Activated naive CD8-positive, alpha-beta T cell treated with anti-CD3 and anti-CD28 coated beads, Interleukin-2, amount 50 U/mL, for 16 hours (primary cell): ENCODE results near the gene C4orf54.

Experiments used
- DNase-seq: peaks from one replicate; pipeline ENCODE4 v3.0.0-alpha.2; 2020; ENCODE audit warnings: low read depth, low spot score

The C4orf54 gene

DNA sequence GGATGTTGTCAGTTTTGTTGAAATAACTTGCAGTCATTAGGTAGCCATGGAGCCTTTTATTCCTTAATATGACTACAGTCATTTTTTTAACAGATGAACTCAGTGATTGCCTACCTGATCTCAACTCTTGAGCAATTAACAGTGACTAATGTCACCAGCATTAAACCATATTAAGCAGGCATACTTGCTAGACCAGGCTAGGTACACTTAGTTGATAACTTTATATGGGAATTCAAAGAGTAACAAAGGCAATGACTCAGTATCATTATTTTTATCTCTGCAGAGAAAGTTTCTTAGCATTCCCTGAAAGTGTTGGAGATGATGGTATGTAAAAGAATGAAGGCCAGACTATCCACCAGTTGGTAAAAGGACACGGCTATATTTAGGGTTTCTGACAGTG lies at the start of gene C4orf54:
Gene C4orf54 (minus strand): TSS at position 31 of the 400 bp plus-strand sequence. CDS start 3,180 bp downstream, outside the sequence.
- DNase-seq, result no peak

DNA sequence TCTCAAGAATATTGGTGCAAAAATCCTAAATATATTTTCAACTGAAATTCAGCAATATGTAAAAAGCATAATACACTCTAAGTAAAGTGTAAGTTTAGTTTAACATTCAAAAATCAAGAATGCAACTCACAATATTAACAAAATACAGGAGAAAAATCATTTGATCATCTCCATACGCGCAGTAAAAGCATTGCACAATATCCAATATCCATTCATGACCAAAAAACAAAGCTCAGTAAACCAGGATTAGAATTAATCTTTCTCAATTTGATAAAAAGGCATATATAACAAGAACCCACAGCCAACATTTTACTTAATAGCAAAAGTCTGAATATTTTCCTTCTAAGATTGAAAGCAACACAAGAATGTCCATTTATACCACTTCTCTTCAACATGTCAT lies 48.3 kb upstream of the C4orf54 start:
- no peak for DNase-seq

DNA sequence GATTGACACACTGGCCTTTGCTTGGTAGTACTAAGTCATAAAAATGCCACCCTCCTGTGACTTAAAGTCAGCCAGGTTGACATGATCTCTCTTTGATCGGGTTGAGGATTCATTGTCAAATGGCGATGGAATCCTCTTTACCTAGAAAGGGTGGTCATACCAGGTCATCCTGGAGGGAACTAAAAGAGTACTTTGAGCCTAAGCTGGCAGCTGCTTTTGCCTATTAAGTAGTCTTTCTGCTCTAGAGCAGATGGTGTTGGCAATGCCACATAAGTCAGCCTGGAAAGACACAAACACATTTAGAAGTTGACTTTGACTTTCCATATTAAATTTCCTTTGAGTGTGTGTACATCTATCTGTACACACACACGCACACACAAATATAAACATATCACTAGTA lies 39.2 kb upstream of the C4orf54 start:
- no peak for DNase-seq

DNA sequence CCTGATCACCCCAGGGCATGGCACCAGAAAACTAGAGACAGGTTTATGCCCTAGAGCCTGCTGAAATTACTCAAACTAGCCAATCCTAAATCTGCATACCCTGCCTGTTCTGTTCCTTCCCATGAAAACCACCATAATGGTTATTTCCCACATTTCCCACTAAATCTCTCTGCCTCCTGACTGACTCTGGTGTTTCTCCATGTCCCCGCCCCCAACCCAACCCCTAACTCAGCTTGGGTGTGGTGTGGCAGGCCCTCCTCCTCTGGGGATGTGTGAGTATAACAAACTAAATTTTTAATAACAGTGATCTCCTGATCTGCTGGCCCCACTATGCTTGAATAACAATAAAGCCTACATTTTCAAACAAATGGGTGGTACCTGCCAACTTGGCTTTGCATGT lies 35.5 kb upstream of the C4orf54 start:
- DNase-seq, result no peak

DNA sequence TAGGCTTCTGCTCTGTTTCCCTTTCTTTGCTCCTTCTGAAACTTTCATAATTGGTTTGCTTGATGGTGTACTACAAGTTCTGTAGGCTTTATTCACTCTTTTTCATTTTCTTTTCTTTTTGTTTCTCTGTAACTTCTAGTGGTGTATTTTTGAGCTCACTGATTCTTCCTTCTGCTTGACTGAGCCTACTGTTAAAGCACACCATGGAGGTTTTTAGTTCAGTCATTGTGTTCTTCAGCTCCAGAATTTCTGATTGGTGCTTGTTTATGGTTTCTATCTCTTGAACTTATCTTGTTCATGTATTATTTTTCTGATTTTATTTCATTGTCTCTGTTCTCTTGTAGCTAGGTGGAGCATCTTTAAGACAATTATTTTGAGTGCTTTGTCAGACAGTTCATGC lies 33.4 kb upstream of the C4orf54 start:
- no peak for DNase-seq

DNA sequence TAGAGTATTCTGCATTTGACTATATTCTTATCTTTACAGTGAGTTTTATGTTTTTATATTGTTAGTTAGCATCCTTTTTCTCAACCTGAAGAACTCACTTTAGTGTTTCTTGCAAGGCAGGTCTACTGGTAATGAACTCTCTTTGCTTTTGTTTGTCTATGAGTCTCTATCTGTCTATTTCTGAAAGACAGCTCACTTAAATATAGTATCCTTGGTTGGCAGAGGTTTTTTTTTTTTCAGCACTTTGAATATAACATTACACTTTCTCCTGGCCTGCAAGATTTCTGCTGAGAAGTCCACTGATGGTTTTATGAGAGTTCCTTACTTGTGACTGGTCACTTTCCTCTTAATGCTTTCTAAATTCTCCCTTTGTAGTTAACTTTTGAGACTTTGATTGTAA lies 32.8 kb upstream of the C4orf54 start:
- no peak for DNase-seq

DNA sequence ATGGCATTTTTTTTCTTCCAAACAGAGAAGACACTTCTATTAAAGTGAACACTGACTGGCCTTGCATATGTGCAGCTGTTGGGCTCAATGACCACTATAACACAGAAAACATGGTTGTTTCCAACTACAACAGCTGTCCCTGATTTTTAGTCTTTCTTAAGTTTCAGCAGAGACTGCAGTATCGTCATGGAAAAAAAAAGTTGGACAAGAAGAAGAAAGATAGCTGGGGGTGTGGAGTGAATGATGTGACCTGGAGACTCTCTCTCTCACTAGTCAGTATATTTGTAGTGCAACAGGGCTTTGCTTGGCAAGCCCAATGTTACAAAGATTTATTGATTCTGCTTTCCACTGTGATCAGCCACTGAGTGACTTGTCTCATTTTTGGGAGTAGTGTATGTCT lies 29.5 kb upstream of the C4orf54 start:
- no peak for DNase-seq

DNA sequence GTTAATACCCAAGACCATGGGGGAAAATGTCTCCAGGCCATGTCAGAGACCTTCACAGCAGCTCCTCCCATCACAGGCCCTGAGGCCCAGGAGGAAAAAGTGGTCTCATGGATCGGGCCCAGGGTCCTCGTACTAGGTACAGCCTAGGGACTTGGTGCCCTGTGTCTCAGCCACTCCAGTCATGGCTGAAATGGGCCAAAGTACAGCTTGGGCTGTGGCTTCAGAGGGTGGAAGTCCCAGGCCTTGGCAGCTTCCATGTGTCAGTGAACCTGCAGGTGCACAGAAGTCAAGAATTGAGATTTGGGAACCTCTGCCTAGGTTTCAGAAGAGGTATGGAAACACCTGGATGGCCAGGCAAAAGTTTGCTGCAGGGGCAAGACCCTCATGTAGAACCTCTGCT lies 27.6 kb upstream of the C4orf54 start:
- DNase-seq, result no peak

DNA sequence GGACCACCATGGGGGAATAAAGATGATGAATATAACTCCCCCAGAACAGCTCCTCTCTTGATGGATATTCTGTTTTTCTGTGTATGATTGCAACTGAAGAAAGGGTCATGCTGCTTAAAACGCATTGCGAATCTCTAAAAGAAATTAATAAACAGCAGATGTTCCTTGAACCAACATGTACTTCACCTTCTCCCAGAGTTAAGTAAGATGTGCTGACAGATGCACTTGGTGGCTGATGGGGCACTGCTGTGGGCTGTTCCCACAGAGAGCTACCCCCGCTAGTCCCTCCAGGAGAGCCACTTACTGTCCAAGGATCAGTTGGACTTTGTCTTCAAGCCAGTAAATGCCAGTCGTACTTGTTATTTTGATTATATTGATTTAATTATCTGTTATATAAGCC lies 26.3 kb upstream of the C4orf54 start:
- DNase-seq, result no peak

DNA sequence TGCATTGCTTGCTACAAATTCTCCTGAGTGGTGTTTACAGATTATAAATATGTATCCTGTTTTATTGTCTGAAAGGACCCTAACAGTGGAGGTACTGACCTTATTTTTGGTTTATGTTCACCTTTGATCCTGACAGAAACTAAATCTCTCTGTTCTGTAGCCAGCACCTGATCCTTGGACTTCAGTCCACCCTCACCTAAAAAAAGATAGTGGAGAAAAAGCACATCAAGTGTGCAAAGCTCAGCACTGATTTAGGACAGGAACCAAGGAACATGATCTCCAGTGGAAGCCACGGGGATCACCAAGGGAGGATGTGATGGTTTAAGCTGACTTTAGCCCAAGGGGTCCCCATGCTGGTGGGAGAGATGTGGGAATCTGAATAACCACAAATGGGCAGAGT lies 22.3 kb upstream of the C4orf54 start:
- DNase-seq, result no peak

DNA sequence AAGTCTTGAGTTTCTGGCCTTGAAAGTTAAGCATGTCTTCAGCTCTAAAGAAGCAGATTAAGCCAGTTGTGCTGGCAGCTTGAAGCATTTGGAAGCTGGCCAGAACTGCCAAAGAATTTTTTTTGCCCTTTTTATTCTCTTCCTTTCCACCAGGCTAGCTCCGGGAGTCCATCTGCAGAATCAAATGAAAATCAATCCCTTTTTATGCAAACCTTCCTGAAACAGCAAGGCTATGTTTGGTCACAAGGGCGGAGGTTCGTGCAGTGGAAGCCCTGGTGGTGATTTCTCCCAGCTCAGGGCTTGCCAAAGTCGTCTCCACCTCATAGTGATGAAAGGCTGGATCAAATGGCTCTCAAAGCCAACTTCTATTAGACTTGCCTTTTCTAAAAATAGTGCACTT lies 21.6 kb upstream of the C4orf54 start:
- DNase-seq, result no peak

DNA sequence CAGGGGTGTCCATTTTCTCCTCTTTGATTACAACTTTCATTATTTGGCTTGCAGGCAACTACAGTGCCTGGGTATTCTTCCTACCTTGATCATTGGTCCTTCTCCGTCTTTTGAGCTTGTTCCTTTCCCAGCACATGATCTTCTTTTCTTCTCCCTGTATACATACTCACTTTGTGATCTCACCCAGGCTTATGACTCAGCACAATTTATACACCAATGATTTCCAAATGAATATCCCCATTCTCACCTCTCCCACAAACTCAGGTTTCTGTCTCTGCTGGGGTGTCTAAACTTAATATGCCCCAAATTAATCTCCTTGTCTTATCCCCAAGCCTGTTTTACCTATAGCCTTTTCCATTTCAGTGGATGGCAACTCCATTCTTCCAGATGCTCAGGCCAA lies 19.5 kb upstream of the C4orf54 start:
- no peak for DNase-seq

DNA sequence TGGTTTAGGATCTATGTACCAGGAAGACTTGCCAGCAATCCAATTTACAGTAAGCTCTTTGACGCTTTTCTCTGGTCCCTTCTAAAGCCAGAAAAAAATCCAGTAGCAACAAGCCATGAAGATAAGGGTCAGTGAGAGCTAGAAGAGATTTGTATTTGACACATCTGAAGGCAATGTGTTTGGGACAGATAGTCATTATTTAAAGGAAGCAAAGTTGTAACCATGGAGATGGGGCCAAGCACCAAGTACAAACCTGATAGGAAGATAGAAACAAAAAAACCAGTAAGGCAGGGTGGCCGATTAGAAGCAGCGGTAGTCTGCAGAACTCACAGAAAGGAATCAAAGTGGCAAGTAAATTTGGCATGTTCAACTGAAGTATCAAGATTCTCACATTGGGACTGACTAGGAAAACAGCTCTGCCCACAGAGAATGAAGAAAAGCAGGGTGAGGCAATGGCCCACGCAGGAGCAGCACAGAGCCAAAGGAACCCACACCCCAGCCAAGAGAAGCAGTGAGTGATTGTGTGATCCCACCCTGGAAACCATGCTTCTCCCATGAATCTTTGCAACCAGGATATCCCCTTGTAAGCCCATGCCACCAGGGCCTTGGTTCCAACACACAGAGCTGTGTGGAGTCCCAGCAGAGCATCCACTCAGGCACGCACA lies 12.9 kb upstream of the C4orf54 start:
- no peak for DNase-seq

DNA sequence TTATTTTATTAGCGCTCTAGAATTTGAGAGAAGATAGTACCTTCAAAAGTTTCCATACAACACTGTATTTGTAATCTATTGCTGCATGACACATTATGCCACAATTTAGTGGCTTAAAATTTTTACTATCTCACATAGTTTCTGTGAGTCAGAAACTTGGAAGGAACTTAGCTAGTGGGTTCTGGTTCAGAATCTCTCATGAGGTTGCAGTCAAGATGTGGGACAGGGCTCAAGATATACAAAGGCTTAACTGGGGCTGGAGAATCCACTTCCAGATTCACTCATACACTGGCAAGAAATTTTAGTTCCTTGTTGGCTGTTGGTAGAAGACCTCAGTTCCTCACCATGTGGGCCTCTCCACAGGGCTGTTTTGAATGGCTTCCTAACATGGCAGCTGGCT lies 11.5 kb upstream of the C4orf54 start:
- no peak for DNase-seq

DNA sequence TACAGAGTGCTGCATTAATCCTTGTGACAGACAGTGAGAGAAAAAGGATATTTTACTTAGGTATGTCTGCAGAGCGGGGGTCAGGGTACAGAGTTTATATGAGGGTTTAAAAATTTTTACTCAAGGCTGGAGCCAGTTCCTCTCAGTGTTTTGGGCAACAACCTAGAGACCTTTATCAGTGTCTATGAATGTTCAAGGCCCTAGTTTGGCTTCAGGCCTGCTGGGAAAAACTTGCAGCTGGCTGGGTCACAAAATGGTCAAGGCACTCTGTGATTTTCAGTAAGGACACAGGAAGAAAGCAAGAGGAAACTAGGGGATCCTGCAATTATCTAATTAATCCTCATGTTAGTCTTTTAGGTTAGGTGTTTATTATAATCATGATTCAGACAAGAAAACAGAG lies 10.8 kb upstream of the C4orf54 start:
- no peak for DNase-seq

DNA sequence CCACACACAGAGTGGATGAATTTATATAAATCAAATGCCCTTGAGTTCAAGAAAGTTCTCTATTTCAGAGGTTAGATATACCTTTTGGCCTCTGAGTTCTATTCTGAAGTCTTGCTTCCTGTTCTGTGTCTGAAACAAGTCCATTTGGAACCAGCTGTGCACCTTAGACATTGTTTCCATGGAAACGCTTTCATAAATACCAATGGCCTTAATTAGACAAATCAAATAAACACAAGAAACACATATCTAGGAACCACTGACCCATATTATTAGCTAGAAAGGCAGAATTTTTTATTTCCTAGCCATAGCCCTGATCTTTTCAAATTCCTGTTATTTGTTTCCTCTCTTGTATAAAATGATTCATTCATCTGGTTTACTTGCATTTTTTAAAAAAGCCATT lies 8.4 kb upstream of the C4orf54 start:
- DNase-seq, result no peak

DNA sequence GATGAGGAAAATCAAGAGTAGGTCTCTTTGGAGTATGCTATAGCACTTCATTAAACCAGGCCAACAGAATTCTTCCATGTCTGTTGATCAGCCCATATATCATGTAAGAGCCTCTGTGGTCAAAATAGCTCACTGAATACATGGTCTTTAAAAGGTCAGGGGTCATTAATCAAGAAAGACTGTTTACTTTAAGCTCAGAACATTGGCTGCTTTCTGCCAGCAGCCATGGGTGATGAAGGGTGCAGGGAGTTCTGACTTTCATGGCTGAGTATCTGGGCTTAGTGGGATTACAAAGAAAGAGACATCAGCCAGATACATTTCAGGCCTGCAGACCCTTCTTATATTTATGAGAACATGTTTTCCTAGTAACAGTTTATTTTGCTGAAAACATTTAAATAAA lies 7.1 kb upstream of the C4orf54 start:
- DNase-seq, result no peak

DNA sequence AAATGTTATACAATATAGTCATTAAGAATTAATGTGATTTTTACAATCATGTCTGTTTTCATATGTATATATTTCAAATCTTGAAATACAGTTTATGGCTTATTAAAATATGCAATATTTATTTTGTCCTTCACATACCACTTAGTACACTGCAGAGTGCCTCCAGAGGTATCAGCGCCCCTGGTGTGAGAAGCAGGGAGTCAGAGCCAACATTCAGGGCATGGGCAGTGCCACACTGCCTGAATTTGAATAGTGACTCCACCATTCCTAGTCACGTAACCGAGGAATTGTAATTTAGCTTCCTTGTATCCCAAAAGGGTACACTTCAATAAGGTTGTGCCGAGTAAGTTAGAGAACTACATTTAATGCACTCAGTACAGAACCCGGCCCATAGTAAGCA lies 4.3 kb upstream of the C4orf54 start:
- no peak for DNase-seq

DNA sequence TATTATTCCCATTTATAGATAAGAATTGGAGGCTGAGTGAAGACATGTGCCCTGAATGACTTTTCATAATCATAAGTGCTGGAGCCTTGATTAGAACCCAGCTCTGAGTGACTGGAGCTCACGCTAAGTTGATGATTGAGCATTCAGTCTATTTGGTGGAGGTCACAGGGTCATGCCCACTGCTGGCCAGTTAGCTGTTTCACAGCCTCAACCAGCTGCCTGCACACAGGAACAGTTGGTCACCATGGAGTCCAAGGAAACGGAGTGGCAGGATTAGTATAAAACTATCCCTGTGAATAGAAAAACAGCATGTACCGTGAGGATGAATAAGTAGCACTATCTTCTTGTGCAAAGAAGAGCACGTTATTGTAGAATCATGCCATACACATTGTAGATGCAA lies 1.0 kb upstream of the C4orf54 start:
- no peak for DNase-seq

DNA sequence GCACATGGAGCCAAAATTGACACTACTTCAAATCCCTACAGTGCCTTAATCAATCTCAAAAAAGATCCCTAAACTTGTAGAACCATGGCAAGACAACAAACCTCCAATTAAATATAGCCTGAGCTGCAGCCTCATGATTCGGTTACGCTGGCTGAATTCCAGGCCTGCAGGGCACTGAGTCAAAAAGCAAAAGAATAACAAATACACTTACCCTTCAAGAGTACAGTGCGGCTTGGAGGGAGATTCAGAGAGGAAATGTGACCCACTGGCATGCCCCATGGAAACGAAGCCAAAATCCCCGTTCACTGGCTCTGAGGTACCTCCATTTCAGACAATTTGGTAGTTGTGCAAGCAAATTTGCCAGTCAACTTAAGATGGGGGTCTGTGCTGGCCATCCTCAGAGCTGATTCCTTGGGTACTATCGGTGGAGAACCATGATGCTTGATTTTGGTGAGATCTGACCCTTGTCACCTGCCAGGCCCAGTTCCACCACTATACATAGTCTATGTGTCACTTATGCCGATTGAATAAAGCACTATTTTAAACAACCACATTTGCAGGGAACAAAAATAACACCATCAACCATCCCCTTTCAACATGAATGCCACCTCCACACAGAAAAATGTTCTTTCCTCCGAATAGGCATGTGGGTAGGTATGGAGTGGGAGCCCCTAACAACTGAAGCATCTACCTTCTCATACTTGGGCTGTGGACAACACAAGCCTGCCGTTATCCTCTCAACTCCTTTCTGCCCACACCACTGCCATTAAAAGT lies 2.1 kb downstream of the C4orf54 start:
- no peak for DNase-seq

DNA sequence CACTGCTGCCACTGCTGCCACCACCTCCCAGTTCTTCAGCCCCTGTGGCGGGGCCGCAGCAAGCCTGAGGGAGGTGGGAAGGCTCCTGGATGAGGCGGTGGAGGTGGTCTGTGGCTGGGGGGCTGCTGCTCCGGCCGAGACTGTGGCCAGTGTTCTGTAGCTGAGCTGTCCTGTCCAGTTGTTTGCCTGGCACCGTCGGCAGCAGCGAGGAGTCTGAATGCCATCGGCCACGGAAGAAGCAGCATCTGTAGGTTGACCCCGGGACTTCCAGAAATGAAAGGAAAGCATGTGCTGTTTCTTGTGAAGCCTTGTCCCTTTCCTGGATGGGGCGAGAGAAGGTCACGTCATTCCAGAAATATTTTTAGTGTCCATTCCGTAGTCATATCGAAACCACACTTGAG lies 3.3 kb downstream of the C4orf54 start:
- no peak for DNase-seq

DNA sequence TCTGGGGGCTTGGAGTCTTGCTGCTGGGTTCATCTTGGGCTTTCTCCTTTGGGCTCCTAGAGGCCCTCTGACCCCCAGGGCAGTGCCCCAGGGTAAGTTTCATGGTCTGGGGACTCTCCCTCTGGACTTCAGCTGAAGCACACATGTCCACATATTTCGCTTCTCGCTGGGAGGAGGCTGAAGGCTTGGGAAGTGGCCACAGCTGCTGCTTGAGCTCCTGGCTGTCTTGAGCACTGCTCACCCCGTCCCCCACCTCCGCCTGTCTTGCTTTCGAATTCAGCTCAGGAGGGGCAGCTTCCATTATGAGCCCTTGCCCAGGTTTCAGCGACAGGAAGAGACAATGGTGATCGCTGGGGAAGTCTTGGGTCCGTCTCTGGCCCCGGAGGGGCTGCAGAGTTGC lies 3.7 kb downstream of the C4orf54 start:
- DNase-seq, result no peak

DNA sequence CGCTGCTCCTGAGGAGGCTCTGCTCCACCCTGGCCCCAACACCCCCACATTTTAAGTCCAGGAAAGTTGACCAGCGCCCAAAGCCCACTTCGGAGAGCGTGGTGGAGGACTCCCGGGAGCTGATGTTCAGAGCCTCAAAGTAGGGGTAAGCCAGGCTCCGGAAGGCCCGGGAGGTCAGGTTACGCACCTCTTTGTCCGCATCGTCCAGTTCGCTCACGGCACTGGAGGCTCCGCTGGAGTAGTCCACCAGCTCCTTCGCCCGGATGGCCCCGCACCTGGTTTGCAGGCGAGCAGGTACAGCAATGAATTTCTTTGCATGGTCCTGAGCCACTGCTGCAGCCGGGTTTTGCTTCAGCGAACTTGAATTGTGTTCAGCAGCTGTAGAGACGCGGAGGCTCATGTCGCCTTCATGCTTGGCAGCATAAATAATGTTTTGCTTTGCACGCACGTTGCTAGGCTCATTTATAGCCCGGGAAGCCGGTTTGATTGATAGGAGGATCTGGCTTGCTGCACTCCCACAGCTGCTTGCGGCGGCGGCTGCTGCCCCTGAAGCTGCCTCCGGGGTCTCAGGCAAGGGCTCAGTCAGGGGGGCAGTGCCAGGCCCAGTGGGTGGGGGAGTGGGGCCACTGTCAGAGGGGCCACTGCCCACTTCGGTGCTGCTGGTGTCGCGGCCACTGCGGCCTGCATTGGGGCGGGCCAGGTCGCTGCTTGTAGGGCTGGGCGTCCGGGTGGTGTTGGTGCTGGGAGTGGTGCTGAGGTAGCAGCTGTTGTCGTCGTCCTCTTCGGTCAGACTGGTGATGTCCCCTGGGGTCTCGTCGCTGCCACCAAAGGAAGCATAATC lies 4.8 kb downstream of the C4orf54 start:
- no peak for DNase-seq
